NCI-H345 (cell line): ENCODE measurements around the gene DCLK1.

ENCODE experiments used
- DNase-seq: peaks from one replicate; lab custom pipeline; 2025; lab: John Stamatoyannopoulos, UW

Gene DCLK1

DNA sequence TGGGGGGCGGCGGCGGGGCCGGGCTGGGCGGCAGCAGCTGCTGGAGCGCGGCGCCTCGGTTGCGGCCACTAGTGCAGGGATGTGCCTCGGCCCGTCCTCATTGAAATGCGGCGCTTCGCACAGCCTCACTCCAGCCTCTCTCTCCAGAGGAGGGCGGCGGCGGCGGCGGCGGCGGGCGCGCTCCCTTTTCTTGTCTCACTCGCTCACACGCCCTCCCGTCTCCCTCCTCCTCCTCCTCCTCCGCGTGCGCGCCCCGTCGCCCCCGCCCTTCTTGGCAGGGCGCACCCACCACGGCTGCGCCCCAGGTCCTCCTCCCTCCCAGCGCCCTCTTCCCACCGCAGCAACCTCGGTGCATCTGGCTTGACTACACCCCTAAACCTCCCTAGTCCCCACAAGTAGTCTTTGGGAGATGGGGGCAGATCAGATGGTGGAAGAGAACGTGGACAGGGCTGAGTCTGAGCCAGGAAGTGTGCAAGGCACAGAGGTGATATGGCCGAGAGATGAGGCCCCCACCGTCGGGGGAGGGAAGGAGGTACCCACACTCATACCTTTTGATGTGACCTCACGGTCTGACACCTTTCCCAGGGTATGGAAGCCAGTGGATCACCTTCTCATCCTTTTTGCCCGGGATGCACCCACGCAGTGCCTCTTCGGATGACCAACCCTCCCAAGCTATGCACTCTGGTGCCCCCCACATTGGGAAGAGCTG, at the start of gene DCLK1:
TSS of gene DCLK1 (minus strand) at position 161 of the 709 bp plus-strand sequence.
- peak; percentile 38 for DNase-seq

DNA sequence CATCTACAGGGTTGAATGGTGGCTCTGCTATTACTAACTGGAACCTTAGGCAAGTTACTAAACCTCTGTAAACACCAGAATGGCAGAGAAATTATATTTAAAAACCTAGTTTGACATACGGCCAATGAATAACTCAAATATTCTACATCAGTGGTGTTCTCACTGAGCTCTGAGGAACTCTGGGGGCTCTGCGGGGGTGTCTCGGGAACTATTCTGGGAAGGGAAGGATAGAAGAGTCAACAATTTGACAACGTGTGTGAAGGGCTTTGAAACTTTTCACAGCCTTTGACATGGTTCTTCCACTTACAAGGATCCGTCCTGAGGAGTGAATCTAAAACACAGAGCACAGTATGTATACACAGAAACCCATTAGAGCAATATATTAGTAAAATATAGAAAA, 44.4 kb upstream of the DCLK1 start:
- DNase-seq, result no peak

- DNase-seq, result no peak
Measured at GRCh38 chr13:36174923-36175322, 43.7 kb upstream of the DCLK1 start.

DNA sequence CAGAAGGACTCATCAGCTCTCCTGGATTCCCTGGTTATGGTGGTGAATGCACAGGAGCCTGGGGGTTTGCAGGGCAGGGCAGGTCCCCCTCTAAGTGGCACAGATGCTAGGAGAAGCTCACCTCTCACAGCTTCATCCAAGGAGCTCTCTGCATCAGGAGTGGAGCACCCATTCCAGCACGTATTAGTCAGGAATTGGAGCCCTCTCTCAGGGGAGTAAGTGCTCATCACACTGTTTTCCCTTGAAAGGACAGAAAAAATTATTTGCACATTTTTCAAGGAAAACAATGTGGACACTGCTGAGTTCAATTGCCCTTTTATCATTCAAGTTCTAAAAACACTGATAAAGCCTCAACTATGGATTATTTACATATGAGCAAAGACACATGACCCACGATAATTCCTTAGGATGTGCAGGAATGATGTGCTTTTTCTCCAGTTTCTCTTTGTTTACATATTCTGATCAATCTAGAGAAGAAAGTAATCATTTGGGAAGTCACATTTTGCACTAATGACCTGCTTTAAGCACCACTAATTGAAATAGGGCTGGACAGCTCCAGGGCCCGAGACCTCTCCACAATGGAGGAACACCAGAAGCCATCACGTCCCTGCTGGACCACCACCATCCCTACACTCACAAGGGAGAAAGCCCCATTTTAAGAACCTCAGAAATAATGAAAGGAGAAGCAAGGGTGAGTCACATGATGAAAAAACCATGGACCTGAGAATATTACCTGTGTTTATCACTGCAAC, 42.6 kb upstream of the DCLK1 start:
- no peak for DNase-seq

DNA sequence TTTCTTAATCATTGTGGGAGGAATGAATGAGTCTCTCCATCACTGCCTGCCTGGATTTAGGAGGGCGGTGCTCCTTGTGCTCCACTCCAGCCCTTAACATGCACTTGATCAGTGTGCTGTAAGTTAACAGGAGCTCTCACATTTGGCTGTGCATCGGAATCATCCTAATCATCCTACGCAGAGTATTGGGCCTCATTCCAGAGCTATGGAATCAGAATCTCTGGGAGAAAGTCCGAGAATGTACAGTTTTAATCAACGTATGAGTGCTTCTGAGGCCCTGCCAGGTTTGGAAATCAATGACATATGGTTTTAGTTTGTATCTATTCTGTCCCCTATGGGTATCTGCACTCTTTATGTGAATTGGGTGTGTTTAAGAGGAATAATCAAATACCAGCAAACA, 34.9 kb upstream of the DCLK1 start:
- DNase-seq, result no peak

DNA sequence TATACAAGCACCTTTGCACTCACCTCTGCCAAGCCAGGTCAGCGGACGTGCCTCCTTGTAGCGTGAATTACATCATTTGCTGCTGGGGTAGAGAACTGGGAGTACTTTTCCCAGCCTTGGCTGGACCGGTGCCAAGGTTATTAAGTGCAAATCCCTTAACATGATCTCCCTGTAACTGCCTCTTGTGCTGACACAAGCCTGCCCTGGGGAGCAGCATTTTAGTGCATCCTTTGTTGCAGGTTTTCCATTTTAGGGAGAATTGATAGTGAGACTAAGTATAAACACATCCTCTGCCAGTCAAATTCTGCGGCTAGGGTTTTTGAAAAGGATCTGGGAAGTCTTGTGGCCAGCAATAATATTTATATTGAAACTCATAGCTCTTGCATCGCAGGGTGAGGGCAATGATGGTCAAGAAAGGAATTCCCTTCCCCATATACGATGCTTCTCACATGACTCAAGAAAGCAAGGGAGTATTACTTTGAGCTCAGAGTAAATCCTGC, 32.7 kb upstream of the DCLK1 start:
- DNase-seq, result peak; percentile 70

DNA sequence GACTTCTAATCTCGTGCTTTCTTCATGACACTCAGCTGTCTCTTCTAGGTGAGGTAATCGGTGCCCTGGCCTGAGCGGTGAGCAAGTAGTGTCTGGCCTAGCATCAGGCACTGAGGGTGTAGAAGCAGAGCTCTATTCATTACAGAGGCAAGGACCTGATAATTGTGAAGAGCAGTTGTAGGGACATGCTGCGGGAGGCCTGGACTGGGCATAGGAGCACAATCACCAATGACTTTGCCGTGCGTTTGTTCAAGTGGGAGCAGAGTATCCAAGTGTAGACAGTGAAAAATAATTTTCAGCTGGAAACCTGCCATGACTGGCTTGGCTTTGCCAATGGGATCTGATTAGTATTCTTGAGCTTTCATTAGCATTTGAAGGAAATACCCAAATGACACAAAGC, 32.1 kb upstream of the DCLK1 start:
- DNase-seq, result peak; percentile 22

GRCh38 chr13:36160297-36160696, 29.1 kb upstream of the DCLK1 start:
- no peak for DNase-seq

DNA sequence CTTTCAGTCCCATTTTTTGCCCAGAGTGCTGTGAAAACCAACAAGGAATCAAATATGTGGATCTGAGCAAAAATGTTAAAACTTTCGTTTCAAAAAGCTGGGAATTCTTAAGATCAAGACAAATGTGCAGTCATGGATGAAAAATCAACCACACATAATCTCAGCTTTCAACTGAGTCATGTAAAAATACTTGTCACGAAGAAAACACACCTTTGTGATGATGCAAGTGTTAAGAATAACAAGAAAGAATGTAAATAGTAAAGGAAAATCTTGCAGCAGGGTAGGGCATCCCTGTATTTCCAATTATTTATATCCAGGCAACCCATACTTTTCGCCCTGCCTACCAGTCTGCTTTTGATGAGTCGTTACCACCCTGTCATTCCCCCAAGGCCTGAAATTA, 27.4 kb upstream of the DCLK1 start:
- no peak for DNase-seq

DNA sequence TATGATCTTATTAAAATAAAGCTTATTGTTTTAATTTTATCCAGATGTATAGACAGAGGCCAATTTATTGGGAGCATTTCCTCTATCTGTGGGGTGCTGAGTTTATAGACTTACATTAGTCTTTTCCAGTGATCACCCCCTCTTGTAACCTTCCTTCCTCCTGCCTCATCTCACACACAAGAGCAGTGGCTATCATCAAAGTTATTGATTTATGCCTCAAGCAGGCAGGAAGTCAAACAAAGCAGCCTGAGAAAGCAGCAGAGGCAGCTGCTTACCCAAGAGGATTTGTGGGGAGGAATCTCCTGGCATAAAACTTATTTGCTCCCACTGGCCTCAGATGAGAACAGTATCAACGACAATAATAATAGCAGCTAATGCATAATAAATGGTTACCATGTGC, 26.3 kb upstream of the DCLK1 start:
- DNase-seq, result peak; percentile 12

GRCh38 chr13:36154567-36155291, 23.5 kb upstream of the DCLK1 start:
- DNase-seq, result no peak

GRCh38 chr13:36151591-36151990, 20.4 kb upstream of the DCLK1 start:
- DNase-seq, result no peak

- no peak for DNase-seq
Measured at GRCh38 chr13:36148446-36148845, 17.3 kb upstream of the DCLK1 start.

DNA sequence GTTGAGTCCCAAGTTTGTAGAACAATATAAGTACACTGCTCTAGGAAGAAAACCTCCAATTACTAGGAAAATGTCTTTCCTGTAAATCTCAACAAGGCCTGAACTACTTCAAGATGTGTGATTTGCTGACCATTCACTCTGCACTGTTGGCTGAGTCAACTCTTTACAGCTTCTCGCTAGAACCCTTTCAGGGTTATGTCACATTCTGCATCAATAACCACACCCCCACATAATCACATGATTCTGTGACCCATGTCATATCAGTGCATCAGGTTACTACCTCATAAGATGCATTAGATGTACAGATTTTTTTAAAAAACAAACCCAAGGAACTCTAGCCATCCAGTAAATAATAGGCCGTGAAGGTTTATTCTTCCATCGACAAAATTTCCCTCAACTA, 16.1 kb upstream of the DCLK1 start:
- DNase-seq, result no peak

DNA sequence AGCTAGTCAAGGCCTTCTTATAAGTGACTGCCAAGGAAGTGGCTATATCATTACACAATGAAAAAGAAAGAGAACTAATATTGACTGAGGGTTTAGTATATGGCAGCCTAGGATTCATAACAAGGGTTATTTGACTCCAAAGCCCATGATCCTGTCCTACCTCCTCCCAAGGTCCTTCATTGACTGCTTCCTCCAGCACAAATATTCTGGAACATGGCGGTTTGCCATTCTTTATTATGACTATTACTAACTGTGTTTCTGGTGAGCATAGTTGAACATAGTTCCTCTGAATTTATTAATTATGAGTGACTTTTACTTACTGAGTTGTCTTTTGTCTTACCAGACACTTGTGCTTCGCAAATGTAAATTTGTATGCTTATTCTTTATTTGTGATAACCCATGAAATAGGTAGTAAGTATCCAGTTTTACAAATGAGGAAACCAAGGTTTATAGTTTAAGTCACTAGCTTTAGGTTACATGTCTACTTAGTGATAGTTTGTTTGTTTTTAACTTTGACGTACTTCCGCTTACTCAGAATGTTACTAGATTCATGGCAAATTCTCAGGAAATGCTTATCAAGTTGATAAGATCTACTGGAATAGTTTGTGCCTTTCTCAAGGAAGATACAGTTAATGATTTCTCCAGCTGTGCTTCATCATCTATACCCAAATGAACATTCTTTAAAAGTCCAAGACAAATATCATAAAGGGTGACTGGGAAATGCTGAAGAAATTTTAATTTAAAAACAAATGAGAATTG, 15.5 kb upstream of the DCLK1 start:
- DNase-seq, result no peak

DNA sequence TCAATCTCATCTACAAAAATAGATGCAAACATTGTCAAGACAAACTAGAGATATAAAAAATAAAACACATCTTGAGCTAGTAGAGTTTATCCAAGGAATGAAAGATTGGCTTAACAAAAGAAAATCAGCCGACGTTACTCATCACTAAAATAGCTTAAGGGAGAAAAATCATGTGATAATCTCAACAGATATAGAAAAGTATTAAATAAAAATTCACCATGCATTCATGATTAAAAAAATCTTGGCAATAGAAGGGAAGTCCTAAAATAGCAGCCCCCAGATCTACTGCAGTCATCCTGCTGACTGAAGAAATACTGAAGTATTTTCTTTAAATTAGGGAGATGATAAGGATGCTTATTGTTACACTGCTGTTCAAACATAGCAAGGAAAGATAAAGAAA, 12.6 kb upstream of the DCLK1 start:
- no peak for DNase-seq

GRCh38 chr13:36142735-36143134, 11.6 kb upstream of the DCLK1 start:
- no peak for DNase-seq

DNA sequence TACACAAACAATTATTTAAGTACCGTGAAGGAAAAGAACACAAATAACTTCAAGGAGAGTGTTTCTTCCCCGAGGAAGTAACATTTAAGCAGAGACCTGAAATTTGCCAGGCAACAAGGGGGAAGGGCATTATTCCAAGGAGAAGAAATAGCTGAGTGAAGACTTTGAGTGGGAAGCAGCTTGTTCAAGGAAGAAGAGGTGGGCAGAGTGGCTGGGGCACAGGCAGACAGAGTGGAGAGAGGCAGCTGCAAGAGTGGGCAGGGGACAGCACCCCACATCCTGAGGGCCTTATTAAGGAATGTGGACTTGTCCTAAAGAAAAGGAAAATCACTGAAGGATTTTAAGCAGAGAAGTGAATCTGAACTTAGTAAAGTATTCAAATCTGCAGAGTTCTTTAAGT, 4.7 kb upstream of the DCLK1 start:
- DNase-seq, result no peak

- no peak for DNase-seq
Measured at GRCh38 chr13:36134632-36135031, 3.5 kb upstream of the DCLK1 start.

- no peak for DNase-seq
Measured at GRCh38 chr13:36133950-36134626, 2.9 kb upstream of the DCLK1 start.

DNA sequence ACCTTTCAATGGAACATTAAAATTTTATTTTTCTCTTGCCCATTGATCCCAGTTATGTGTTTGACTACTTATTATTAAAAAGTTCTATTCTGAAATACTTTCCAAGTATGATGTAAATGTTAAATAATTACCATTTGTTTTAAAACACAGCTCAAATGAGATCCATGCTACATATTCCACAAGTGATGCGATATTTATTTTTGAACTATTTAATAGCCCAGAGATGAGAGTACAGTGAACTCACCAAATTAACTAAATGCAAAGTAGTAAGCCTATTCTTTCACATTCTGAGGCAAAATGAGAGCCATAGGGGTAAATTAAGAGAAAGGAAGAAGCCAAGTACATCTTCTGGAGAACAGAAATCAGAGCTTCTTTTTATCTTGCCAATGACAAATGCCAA, 1.2 kb upstream of the DCLK1 start:
- DNase-seq, result no peak

- DNase-seq, result no peak
Measured at GRCh38 chr13:36131931-36132297, 732 bp upstream of the DCLK1 start.
